CD4-positive, alpha-beta T cell treated with Interleukin-6 for 4 hours (primary cell): ENCODE data around the gene KCNMA1.
"Not testable (repeated sequence)": the region's sequence is repeated elsewhere in the genome, so short reads cannot be mapped to it uniquely, and the experiment has no call there.

Experiments
- DNase-seq: peaks from one replicate; pipeline ENCODE4 v3.0.0-alpha.2; 2020; ENCODE audit warnings: mixed read lengths

KCNMA1 gene

DNA sequence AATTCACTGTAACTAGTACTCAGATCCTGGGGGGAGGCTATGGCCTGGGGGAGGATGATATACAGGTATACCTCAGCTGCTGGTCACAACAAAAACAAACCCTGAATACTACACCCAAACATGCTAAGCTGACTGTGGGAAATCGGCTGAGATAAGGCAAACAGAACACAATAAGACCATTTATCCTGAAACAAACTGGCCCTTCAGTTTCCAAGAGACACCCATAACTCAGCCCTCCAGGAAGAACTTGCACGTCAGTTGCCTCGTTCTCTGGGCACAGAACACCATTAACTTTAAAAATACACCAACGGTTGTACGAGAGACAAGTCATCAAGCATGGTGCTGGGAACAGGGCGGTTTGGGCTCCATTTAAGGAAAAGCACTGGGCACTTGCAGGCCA lies 24.1 kb upstream of the KCNMA1 start:
- DNase-seq: no peak

DNA sequence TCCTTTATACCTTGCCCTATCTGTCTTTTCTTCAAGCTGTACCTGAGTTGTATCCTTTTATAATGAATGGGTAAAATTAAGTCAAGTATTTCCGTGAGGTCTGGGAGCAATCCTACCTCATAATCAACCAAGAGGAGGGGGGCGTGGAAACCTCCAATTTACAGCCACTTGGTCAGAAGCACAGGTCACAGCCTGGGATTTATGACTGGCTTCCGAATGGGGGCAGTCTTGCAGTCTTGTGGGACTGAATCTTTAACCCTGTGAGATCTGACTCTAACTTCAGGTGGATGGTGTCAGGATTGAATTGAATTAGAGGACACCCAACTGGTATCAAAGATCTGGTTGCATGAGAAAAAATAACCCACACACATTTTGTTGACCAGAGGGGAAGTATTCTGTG lies 23.5 kb upstream of the KCNMA1 start:
- no peak for DNase-seq

DNA sequence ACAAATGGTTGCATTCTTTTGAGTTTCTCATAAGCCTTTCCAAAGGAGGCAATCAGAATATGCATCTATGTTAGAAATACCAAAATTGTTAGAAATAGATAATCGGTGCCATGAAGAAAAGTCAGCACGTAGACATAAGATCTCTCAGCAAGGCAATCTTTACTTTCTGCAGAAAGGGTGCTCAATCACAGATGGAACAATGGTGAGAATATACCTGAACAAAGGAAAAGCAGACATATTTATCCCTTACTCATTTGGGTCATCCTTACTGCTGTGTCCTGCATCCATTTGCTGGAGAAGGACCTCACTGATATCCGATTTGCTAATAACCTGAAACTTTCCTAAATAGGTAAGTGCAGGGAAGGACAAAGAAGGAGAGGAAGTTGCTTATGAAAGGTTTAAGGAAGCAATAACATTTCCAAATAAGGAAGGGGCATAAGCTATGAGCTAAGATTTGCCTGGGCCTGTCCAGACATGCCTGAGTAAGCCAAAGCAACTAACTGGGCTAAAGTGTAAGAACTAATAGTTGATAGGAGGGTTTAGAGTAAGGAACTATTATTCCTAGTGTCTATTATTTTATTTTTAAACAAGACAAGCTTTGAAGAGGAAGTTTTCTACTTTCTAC lies 21.6 kb upstream of the KCNMA1 start:
- DNase-seq: not testable (repeated sequence)

DNA sequence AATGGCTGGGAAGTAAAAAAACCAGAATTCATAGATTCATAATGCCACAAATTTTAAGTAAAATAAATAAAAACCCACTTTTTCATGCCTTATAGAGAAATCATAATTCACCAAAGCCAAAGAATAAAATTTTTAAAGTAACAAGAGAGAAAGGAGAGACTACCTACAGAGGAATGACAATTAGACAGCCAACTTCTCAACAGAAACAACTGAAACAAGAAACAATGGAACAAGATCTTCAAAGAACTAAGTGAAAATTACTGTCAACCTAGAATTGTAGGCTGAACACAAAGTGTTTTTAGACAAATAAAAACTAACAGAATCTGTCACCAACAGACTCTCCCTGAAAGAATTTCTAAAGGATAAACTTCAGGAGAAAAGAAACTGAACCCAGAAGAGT lies 15.6 kb upstream of the KCNMA1 start:
- DNase-seq: no peak

DNA sequence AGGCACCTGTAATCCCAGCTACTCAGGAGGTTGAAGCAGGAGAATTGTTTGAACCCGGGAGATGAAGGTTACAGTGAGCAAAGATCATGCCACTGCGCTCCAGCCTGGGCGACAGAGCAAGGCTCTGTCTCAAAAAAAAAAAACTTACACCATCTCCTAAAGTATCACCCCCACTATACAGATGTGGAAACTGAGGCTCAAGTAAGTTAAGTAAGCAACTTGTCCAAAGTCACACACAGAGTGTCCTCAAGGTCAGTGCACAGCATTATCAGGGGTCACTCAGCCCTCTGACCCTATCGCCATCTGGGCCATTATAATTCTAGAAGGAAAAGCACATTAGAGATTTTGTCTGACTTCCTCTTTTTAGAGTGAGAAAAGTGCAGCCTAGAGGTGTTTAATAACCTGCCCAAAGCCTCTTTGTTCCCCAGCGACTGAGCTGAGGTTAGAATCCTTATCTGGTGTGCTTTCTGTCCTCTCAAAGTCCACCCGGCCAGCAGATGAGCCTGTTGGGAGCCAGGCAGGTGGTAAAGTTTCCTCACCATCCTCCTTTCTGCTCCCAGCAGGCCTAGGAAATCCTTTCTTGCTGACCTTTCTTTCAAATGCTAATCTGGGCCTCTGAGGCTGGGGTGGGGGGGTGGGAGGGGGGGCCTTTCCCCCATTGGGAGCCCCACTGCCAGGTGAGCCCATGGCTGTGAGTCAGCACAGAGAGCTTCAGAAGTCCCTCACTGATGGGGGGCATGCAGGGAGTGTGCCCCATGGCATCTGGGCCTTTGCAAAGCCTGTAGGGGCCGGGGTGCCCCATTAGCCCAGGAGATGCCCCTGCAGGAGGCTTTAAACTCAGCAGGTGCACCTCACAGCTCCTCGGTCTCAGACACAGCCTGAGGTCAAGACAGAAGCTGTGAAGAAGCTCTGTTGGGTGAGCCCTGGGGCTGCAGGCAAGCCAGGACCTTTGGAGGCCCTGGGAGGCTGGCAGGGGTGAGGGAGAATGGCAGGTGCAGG lies 12.0 kb upstream of the KCNMA1 start:
- no peak for DNase-seq

DNA sequence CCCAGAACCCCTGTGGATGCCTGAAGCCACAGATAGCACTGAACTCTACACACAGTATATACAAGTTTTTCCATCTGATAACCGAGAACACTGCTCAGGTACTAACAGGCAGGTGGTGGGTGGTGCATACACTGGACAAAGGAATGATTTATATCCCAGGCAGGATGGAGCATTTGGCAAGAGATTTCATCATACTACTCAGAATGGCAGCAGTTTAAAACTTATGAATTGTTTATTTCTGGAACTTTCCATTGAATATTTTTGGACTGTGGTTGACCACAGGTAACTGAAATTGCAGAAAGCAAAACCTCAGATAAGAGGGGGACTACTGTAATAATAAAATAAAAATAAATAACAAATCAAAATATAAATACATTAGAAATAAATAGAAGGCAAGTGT lies 10.9 kb upstream of the KCNMA1 start:
- DNase-seq: no peak

DNA sequence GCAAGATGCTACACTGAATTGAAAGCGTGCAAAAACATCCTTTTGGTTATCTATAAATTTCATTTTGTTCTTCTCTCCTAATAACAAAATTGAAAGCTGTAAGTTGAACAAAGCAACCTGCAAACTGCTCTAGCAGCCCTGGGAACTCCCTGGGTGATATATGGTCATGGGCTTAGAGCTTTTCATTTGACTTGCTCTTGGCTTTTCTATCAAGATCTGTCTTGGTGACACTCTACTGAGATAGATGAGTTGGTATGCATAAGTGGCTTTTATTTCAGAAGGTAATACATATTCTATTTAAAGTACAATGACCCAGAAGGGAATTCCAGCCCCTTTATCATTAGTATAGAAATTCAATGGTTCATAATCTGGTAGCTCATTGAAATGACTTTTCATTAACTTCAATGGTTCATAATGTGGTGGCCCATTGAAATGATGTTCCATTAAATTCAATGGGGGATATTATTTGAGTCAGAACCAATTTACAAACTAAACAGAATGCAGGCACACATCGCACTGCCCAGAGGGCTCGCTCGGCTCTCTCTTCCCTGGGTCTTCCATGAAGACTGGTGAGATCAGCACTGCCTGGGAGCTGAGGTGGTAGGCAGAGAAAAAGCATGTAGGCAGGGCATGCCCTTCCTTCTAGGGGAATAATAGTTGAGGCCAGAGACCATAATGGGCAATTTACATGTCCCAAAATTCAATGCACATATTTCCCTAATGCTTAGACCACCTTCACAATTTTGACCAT lies 10.1 kb upstream of the KCNMA1 start:
- no peak for DNase-seq

DNA sequence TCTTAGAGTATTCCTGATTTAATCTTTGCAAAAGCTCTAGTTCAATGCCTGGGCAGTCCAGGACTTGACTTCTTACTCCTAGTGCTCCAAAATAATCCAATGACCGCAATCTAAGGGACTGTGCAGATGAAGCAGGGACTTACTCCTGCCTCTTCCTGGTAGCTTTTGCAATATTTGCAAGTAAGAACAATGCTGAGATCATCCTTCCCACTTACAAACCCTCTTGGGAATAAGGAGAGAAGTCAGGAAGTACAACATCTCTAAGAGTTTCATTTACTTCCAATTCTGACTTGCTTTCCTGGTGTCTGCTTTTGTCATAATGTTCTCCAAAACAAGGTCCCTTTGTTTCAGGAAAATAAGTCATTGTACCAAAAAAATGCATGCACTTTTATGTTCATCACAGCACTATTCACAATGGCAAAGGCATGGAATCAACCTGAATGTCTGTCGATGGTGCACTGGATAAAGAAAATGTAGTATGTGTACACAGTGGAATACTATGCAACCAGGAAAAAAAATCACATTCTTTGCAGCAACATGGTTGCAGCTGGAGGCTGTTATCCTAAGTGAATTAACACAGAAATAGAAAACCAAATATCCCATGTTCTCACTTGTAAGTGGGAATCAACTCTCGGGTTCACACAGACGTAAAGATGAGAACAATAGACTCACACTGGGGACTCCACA lies 7.1 kb upstream of the KCNMA1 start:
- no peak for DNase-seq

DNA sequence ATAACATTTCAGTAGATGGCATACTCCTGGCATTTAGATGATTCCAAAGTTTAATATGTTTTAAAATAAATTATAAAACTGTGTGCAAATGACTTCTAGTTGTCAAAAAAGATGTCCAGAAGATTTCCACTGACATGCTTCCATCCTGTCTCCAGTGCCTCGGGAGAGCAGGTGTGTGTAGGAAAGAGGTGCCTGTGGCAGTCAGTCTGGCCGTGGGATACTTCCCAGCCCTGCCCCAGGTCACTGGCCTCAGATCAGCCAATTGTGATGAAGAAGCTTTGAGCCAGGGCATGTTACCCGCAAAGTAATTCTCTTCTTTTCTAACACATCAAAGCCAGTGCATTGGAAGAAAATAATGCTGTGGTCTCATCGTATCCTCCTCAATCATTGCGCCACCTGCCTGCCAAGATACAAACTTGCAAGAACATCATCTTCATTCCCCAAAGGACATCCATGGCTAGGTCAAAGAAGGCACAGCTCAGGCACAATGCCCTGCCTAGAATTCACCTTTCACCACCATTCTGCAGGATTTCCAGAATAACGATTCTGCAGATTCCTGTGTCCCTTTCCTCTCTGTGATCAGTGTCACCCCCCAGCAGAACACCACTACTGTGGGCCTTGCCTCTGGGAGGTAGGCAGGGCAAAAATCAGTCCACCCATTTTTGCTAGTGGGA lies 6.3 kb upstream of the KCNMA1 start:
- DNase-seq: no peak

DNA sequence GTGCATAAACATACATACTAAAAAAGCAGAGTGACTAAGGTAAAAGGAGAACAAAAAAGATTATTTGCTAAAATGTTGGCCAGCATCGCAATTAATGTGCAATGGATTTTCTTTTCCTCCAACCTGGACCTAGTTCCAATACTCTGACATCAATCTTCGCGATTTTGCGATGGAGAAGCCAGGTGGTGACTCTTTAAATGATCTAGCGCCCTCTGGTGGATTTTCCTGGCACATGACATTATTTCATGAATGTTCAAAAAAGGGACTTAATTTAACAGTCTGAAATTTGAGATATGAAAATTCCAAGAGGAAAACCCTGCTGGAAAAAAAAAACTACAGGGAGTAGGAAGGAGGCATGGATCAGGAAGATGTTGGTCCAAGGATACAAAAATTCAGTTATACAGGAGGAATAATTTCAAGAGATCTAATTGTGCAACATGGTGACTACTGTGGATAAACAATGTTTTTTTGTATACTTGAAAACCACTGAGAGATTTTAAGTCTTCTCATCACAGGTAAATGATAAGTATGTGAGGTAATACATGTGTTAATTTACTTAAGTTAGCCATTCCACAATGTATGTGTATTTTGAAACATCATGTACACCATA lies 4.3 kb upstream of the KCNMA1 start:
- DNase-seq: peak; percentile 53

DNA sequence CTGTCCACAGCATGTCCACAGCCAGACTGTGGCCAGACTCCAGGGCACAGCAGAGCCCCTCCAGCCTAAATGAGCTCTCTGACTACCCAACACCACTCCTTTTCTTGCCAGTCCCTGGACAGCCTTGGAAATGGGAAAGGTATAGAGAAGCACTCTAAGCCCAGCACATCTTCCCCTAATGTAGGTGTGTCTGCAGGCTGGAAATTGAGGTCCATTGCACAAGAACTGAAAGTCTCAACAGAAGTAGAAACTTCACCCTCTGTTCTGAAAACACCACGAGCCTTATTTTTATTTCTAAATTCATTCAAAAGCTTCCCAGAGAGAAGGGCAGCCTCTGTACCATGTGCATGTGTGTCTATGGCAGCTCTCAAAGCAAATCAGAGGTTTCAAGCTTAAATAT lies 3.7 kb upstream of the KCNMA1 start:
- no peak for DNase-seq

DNA sequence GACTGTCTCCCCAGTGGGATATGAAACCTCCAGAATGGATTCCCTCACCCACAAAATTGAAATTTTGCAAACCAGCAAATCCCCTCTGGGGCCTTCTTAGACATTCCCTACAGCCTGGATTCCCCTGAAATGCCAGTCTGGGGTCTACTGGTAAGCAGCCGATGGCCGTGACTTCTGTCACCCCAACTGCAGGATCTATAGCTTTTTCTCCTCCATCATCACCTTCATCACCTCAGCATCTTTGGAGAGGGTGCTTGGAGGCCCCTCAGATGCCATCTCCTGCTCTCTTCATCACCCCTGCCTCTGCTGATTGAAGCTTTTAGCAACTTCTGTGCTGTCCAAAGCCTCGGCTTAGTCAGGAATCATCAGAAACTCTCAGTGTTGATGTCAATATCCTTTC lies 2.6 kb upstream of the KCNMA1 start:
- DNase-seq: no peak

DNA sequence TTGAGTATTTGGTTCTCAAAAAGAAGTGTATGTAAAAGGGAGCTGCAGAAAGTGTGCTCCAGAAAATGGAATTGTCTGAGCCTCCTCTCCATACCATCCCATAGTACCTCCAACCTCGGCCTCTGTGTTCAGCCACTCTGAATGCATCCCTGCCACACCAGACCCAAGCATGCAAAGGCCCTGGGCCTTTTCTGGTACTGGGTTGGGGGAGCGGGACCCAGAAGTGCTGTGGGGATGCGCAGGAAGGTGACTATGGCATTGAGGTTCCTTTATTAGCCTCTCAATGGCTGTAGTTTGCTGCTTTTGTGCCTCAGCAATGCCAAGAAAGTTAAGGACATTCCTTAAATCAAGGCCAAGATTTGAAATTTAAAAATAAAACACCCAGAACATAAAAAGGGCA lies 2.1 kb upstream of the KCNMA1 start:
- DNase-seq: no peak

DNA sequence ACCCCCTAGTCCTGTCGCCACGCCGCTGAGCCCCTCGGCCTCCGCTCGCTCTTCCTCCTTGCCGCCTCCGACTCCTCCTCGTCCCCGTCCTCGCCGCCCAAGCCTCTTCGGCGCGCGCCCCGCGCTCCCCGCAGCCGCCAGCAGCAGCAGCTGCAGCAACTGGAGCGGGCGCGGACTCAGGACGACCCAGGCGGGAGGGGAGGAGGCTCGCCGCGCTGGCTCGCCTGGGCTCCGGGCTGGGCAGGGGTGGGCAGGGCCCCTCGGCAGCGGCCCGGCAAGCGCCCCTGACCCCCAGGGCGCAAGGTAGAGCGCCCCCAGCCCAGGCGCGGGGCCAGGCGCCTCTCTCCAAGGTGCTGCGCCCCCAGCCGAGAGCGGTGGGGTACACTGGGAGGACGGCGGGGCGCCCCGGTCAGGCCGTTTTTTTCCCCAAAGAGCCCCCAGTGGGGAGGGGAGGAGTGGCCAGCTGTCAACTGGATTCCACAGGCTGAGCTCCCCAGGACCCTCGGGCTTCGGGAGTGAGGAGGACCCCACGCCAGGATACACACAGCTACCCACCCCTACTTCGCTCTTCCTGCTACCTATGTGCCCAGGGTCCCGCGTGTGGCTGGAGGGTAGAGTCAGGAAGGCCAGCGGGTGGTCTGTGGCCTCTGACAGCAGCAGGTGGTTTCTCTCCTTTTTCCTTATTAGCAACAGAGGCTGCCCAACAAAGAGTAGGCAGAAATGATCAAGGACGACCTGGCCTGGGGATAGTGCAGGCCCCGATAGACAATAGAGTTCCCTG lies 903 bp upstream of the KCNMA1 start:
- DNase-seq: no peak

DNA sequence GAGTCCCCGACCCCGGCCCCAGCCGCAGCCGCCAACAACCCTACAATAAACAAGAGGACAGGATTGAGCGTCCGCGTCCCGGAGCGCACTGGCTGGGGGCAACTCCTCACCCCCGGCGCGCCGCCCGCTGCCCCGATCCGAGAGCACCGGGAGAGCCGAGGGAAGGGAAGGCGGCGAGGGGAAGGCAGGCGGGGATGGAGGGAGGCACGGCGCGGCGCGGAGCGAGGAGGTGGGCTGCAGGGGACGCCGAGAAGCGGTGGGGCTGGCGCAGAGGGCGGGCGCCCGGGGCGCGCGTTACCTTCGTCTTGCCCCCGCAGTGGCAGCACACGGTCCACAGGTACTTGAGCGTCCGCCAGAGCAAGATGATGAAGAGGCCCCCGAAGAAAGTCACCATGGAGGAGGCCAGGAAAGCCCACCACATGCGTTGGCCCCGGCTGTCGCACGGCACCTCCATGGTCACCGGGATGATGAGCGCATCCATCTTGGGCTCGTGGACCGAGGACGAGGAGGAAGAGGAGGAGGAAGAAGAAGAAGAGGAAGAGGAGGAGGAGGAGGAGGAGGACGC lies 559 bp downstream of the KCNMA1 start:
- no peak for DNase-seq

DNA sequence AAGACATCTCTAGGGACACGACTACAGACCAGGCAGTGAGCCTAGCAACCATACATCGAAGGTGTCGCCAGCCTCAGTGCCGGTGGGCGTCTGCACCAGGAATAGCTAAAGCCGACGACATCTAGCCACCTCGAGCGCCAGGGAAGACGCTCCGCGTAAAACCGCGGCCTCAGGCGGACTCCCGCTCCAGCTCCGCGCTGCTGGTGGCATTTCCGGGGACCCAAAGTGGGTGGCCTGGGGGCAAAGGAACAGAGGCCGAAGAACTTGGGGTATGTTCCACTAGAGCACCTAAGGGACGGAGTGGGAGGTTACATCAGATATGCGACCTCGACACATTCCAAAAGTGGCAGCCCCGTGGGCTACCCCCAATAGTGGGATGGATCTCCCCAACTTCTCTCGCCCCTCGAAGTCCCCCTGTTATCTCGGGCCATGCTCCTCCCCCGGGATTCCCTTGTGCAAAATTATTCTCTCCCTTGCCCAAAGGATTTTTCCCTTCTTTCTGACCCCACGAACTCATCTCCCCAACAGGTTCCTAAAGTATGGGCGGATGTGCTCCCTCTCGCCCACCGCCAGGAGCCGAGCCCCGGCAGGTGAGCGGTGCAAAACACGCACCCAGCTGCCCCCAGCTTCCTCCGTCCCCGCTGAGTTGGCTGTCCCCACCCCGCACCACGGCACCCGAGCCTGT lies 1.2 kb downstream of the KCNMA1 start:
- DNase-seq: no peak

DNA sequence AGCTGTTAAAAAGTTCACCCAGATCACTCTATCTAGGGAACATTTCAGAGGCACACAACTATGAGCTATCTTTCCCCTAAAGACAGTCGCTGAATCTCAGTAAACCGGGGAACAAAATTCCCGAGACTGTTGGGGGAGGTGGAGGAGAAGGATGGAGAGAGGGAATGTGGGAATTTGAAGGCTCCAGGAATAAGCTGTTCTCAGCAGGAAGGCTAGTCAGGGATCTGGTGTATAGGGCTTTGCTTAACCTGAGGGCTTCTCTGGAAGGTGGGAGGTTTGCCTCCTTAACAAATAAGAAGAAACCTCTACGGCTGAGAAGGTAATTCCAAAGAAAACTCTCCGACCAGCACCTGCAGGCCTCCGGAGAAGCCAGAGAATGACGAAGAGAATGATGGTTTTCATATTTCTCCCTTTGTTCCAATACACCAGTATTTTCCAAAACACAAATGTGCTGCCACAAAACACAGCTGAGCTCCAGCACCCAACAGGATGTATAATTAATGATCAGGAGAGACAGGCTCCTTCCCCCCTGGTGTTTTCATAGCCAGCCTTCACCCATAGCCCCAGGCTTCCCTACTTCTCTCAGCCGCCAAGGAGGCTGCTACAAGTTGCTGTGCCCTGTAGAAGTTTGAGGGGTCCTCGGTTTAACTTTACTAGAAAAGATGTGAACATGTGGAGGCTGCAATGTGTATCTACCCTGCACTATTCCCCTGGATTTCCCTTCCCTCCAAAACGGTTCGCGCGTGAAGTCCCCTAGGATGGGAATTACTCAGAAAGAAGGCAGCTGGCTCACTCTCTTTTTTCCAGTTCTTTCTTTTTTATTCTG lies 2.0 kb downstream of the KCNMA1 start:
- no peak for DNase-seq

DNA sequence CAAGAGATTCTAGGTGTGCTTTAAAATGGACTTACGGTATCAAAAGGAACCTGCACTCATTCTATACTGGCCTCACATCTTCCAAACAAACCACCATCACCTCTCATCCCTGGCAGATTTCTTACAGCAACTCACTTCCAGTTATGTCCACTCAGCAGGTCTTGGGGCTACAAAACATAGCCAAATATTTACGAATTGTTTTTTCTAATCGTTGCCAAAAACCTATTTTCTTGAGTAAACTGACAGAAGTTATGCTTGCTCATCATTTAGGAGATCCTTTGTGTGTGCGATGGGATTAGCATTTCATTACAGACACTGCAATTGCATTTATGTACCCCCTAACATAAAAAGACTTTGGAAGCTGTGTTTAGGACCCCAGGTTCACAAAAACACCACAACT lies 2.7 kb downstream of the KCNMA1 start:
- DNase-seq: no peak

DNA sequence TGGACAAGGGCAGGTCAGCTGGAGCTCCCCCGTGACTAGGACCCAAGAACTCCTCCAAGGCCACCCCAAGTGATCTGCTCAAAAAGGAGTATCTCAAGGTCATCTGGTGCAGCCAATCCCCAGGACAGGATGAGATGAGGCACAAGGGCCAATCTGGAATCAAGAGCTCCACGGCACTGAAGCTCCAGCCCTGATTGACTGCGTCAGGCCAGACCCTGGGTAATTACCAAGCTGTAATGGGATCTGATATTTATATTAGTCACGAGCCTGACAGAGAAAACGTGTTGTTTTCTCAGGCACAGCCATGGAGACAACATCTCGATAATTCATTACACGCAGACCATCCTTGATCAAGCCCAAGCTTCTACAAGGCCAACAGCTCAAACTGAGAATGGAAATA lies 4.2 kb downstream of the KCNMA1 start:
- no peak for DNase-seq
